HUES64 (cell line): ENCODE measurements around the gene F11R.
"Not testable (repeated sequence)": the region's sequence is repeated elsewhere in the genome, so short reads cannot be mapped to it uniquely, and the experiment has no call there.

ENCODE experiments used
- H3K27ac ChIP-seq: 2 replicates; pipeline ENCODE4 v1.7.0; 2013; ENCODE audit warnings: low read depth, low read length, inconsistent platforms
- H3K27me3 ChIP-seq: 2 replicates; pipeline ENCODE4 v1.6.1; 2013; ENCODE audit warnings: mild to moderate bottlenecking, low read length; ENCODE audit not compliant: insufficient read depth
- H3K36me3 ChIP-seq: 2 replicates; pipeline ENCODE4 v1.6.1; 2013; ENCODE audit warnings: mild to moderate bottlenecking, low read length; ENCODE audit not compliant: insufficient read depth
- H3K4me1 ChIP-seq: 2 replicates; pipeline ENCODE4 v1.6.1; 2013; ENCODE audit warnings: mild to moderate bottlenecking, low read length, moderate library complexity; ENCODE audit not compliant: insufficient read depth
- H3K4me3 ChIP-seq: 2 replicates; pipeline ENCODE4 v1.5.1; 2013; ENCODE audit warnings: mild to moderate bottlenecking, low read length, moderate library complexity
- H3K9ac ChIP-seq: 2 replicates; pipeline ENCODE4 v1.6.1; 2013; ENCODE audit warnings: mild to moderate bottlenecking, low read depth, low read length
- H3K9me3 ChIP-seq: 2 replicates; pipeline ENCODE4 v1.6.1; 2013; ENCODE audit warnings: low read depth, low read length; ENCODE audit not compliant: insufficient read depth
- WGBS: fragments of 150-250, 120-280 bp; methylation state at CpG from one replicate; pipeline ENCODE4 v1.1.7; 2013; ENCODE audit warnings: missing lambda C conversion rate; 5-methylcytosine and 5-hydroxymethylcytosine counted together

The F11R gene

DNA sequence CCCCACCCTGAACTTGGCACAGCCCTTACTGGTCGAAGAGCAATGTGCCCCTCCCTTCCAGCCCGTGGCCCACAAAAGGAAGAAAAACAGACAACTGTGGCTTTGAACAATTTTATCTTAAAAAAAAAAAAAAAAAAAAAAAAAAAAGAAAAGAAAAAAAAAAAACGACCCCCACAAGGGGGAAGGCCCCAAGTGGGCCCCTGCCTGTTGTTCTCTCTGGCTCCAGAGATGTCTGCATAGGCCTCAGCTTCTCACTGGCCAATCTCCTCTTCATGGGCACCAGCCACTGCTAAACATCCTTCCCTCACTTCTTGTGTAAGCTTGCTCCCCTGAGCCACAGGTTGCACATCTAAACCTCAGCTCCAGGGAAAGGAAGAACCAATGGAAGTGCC is 18.2 kb upstream of the F11R start:
- Histone ChIP-seq H3K27me3 (no peaks in the 10 kb centered on the region), H3K4me3 (peak overlapping the region; percentile 86), H3K4me1 (peaks cover 19% of the 10 kb centered on the region), H3K27ac (no peak overlapping the region), H3K9ac (no peak overlapping the region), H3K9me3 (no peaks in the 10 kb centered on the region), H3K36me3 (peaks cover 40% of the 10 kb centered on the region)
- WGBS: 18% methylated on average over 3 of the region's 3 CpGs

DNA sequence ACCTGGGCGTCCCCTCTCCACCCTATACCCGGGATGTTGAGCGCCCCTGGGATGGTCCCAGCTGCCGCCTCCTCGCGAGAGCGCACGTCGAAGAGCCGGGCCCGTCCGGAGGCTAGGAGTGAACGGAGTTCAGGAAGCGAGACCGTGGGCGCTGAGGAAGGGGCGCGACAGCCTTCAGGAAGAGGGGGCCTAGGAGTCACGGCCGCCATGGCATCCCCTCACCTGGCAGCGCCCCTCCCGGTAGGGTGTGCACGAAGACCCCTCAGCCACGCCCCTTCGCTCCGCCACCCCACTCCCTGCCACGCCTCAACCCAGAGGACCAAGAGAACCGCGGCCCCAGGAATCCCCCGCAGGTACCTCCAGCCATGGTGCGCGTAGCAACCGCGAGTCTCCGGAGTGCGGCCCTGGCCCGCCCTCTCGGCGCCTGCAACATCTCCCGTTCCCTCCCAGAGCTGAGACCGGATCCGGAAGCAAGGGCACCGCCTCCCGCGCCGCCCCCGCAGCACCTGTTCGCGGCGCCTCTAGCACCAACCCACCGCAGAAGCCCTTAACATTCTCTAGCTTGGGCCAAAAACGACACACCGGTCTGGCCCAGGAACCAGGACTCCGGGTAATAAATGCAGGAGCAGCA is 17.7 kb upstream of the F11R start, which contains the start of gene TSTD1:
TSTD1 (minus strand) TSS at position 442 of the 631 bp plus-strand sequence; CDS start at position 367, 75 bp downstream.
- H3K4me1 ChIP-seq: peaks cover 18% of the 10 kb centered on the region
- peak within 1 kb of the TSS; percentile 86 for H3K4me3 ChIP-seq
- 2% methylated on average over 53 of the region's 54 CpGs for WGBS
- no peaks in the 10 kb centered on the region for H3K27me3 ChIP-seq
- peaks cover 40% of the 10 kb centered on the region for H3K36me3 ChIP-seq
- no peaks in the 10 kb centered on the region for H3K9me3 ChIP-seq
- peak within 1 kb of the TSS; percentile 64; the same call in 1 of the 2 replicates for H3K27ac ChIP-seq
- peak within 1 kb of the TSS; percentile 71 for H3K9ac ChIP-seq

DNA sequence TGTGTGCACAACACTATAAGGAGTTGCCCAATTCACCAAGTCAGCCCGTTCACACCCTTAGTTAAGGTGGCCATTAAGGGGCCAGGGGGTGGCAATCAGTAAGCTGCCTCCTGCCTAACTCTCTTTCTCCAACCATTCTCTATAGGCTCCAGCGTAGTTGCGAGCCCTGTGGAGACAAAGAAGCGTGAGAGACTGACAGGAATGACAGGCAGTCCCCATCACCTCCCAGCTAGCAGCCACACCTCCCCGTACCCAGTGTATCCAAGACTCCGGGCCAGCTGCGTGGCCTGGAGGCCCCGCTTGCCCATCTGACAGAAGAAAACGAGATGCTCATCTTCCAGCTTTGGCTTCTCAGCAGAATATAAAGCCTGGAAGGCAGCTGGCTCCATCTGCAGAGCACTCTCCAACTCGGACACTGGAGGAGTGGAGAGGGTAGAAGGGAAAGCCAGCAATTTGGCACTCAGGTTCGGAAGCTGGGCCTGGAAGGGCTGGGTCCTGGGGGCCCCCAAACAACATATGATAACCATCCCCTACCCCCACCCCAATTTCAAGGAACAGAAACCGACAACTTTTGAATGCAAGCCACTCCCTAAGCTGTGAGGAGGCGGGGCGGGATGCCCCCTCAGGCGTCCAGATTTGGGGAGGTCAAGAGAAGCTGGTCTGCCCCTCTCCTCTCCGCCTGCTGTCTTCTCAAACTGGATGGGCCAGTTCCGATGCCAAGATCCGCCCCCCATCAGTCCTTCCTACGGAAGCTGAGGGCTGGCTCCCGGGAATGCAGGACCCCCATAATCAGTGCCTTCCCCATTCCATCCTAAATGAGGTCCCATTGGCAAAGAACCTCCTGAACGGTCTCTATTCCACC is 16.9 kb upstream of the F11R start:
- Histone ChIP-seq H3K27me3 (no peaks in the 10 kb centered on the region), H3K9me3 (no peaks in the 10 kb centered on the region), H3K4me3 (peak overlapping the region; percentile 86), H3K36me3 (peaks cover 36% of the 10 kb centered on the region), H3K4me1 (peaks cover 18% of the 10 kb centered on the region), H3K9ac (peak overlapping the region; percentile 71), H3K27ac (peak overlapping the region; percentile 64; the same call in 1 of the 2 replicates)
- WGBS: 39% methylated on average over 21 of the region's 21 CpGs

DNA sequence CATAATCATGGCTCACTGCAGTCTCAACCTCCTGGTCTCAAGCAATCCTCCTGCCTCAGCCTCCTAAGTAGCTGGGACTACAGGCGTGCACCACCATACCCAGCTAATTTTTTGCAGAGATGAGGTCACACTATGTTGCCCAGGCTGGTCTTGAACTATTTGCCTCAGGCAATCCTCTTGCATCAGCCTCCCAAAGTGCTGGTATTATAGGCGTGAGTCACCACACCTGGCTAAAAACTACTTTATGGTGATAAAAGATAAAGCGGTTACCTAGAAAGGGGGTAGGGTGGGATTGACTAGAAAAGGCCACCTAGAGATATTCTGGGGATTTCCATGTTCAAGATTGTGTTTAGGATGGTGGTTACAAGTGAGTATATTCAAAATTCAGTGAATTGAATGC is 12.8 kb upstream of the F11R start:
- no peaks in the 10 kb centered on the region for H3K9me3 ChIP-seq
- no peaks in the 10 kb centered on the region for H3K27me3 ChIP-seq
- no peak overlapping the region for H3K4me3 ChIP-seq
- WGBS: 95% methylated on average over 3 of the region's 3 CpGs
- H3K27ac ChIP-seq: no peak overlapping the region
- peaks cover 13% of the 10 kb centered on the region for H3K4me1 ChIP-seq
- H3K9ac ChIP-seq: no peak overlapping the region
- no peaks in the 10 kb centered on the region for H3K36me3 ChIP-seq

DNA sequence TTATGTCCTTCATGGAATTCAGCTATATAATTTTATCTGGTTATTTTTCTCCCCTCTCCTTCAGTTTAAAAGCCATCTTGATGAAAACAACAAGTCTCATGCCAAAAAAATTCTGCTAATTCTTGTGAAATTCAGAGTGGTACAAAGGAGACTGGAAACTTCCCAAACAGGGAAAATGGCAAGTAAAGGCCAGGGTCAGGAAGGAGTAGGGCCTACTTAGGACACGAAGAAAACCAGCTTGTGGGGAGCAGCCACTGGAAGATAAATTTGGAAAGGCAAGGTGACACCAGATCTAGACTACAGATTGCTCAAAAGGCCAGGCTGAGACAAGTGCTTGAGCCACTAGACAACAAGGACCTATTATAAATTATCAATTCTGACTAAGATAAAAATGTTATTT is 11.5 kb upstream of the F11R start:
- Histone ChIP-seq H3K36me3 (no peaks in the 10 kb centered on the region), H3K27me3 (no peaks in the 10 kb centered on the region), H3K9ac (no peak overlapping the region), H3K4me3 (no peak overlapping the region), H3K9me3 (no peaks in the 10 kb centered on the region), H3K4me1 (peaks cover 8% of the 10 kb centered on the region), H3K27ac (no peak overlapping the region)
- WGBS: 89% methylated on average over 1 of the region's 1 CpG

DNA sequence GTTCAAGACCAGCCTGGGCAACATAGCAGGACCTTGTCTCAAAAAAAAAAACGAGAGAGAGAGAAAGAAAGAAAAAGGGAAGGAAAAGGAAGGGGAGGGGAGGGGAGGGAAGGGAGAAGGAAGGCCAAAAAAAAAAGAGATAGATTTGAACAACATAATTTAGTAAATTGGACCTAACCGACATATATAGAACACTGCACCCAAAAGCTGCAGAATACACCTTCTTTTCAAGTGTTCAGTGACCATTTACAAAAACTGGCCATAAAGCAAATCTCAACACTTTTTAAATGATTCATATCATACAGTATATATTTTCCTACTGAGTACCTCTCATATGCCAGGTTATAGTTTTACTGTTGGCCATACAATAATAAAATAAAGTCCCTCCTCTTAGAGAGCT is 10.9 kb upstream of the F11R start:
- Histone ChIP-seq H3K4me1 (peaks cover 8% of the 10 kb centered on the region), H3K9me3 (no peaks in the 10 kb centered on the region), H3K27ac (no peak overlapping the region), H3K4me3 (no peak overlapping the region), H3K36me3 (no peaks in the 10 kb centered on the region), H3K27me3 (no peaks in the 10 kb centered on the region), H3K9ac (no peak overlapping the region)
- 82% methylated on average over 2 of the region's 2 CpGs for WGBS

DNA sequence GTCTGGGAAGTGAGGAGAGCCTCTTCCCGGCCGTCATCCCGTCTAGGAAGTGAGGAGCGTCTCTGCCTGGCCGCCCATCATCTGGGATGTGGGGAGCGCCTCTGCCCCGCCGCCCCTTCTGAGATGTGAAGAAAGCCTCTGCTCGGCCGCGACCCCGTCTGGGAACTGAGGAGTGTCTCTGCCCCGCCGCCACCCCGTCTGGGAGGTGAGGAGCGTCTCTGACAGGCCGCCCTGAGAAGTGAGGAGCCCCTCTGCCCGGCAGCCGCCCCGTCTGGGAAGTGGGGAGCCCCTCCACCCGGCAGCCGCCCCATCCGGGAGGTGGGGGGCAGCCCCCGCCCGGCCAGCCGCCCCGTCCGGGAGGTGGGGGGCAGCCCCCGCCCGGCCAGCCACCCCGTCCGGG is 8.5 kb upstream of the F11R start:
- not testable (repeated sequence) for H3K36me3 ChIP-seq, H3K4me1 ChIP-seq, H3K9ac ChIP-seq, H3K27ac ChIP-seq, H3K4me3 ChIP-seq, H3K9me3 ChIP-seq, H3K27me3 ChIP-seq
- WGBS: 96% methylated on average over 32 of the region's 32 CpGs

DNA sequence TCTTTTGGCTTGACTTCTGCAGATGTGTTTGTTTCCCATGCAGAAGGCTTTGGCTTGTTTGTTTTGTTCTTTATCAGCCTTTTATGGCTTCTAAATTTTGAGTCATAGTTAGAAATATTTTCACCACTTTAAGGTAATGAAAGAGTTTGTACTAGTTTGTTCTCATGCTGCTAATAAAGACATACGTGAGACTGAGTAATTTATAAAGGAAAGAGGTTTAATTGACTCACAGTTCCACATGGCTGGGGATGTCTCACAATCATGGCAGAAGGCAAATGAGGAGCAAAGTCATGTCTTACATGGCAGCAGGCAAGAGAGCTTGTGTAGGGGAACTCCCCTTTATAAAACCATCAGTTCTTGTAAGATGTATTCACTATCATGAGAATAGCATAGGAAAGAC is 6.0 kb upstream of the F11R start:
- WGBS: 96% methylated on average over 1 of the region's 1 CpG
- H3K27me3 ChIP-seq, H3K36me3 ChIP-seq, H3K4me1 ChIP-seq, H3K27ac ChIP-seq, H3K4me3 ChIP-seq, H3K9ac ChIP-seq, H3K9me3 ChIP-seq: not testable (repeated sequence)

DNA sequence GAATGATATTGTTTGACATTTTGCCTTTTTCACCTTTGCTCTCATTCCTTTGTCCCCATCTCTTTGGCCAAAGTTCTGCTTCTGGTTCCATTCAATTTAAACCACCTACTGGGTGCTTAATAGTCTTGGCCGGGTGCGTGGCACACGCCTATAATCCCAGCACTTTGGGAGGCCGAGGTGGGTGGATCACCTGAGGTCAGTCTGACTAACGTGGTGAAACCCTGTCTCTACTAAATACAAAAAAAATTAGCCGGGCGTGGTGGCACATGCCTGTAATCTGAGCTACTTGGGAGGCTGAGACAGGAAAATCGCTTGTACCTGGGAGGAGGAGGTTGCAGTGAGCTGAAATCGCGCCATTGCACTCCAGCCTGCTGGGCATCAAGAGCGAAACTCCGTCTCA is 1.5 kb upstream of the F11R start:
- H3K27ac ChIP-seq, H3K36me3 ChIP-seq, H3K9me3 ChIP-seq, H3K4me3 ChIP-seq, H3K9ac ChIP-seq, H3K27me3 ChIP-seq: not testable (repeated sequence)
- WGBS: 88% methylated on average over 12 of the region's 12 CpGs
- peaks cover 21% of the 10 kb centered on the region for H3K4me1 ChIP-seq

DNA sequence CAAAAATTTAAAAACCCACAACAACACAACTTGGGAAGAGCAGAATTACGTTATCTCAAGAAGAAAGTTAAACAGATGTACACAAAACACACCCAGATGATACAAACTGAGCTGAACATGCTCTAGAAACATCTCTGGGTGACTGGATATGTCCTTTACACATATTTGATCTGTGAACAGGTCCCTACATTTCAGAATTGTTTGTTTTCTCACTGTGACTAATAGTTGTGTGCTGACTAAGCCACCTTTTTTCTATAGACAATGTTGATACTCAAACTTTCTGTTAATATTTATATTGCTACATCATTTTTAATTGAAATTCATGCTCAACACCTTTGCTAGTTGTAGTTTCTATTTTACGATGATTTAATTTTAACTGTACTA is 1.0 kb upstream of the F11R start:
- 96% methylated on average over 1 of the region's 2 CpGs for WGBS
- Histone ChIP-seq H3K9ac (0 out of 2 replicates have a peak overlapping the region, but pooled peaks have one; percentile 56), H3K4me1 (peaks cover 22% of the 10 kb centered on the region), H3K27me3 (no peaks in the 10 kb centered on the region), H3K27ac (no peak overlapping the region), H3K4me3 (peak overlapping the region; percentile 79), H3K9me3 (no peaks in the 10 kb centered on the region), H3K36me3 (no peaks in the 10 kb centered on the region; the same call in 1 of the 2 replicates)

DNA sequence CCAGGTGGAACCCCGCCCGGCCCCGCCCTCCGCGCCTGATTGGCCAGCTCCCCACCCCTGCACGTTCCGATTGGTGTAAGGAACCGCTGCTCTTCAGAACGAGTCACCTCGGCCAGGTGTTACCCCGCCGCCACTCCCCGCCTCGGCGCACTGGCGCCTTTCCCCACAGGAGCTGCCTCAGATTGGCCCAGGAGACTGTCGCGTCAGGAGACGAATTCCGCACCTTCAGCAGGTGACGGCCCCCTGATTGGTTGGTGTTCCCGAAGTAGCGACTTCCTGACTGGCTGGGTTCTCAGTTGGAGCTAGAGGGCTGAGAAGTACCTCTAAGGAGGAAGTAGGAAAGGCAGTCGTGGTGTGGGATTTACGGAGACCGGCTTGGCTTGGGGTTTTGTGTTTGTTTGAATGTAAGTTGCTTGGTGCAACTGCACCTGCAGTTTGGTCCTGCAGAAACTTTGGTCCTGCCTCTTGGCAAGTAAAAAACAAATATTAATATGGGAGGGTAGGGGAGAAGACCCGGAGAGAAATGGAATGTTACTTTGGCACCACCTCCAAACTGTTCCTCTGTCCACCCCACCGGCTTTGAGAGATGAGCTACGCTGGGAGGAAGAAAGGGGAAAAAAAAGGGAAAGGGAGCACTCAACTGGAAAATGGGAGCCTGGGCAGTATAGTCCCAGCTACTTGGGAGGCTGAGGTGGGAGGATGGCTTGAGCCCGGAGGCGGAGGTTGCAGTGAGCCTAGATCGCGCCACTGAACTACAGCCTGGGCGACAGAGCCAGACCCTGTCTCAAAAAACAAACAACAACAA is 415 bp upstream of the F11R start:
- Histone ChIP-seq H3K4me3 (peak overlapping the region; percentile 79), H3K4me1 (peaks cover 26% of the 10 kb centered on the region), H3K27ac (peak overlapping the region; percentile 93), H3K9ac (peak overlapping the region; percentile 78), H3K27me3 (no peaks in the 10 kb centered on the region), H3K9me3 (no peaks in the 10 kb centered on the region), H3K36me3 (no peaks in the 10 kb centered on the region; the same call in 1 of the 2 replicates)
- 14% methylated on average over 33 of the region's 34 CpGs for WGBS
